ENCODE results near the gene CNST.

DNA sequence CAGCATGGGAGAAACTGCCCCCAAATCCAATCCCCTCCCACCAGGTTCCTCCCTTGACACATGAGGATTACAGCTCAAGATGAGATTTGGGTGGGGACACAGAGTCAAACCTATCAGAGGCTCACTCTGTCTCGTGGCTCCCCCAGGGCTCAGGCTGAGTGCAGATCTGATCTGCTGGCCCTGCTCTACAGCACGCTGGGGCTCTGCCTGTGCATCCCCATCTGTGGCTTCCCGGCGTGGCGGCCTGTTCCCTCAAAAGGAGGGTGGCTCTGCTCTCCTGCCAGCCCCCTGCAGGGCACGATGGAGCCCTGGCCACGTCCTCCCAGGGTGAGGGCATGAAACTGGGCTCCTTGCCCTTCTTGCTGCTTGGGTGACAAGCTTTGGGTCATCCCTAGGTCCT, 39.3 kb upstream of the CNST start:
- TF ChIP-seq POLR2A (IDR thresholded peaks at IDR 0.05) (no peak), CTCF (IDR thresholded peaks at IDR 0.05) (no peak)
